GM11168 (cell line): ENCODE measurements around the gene CDH13.

Experiments used
- in situ Hi-C: fragments of 300-500 bp; cut with MboI; formaldehyde crosslinking; loops from one replicate; pipeline ENCODE4 v1.12.0; 2022; ENCODE audit warnings: low sequenced_read_pairs; ENCODE audit not compliant: unreplicated experiment

Gene CDH13

GRCh38 chr16:83711069-83711468 lies 1084.3 kb downstream of the CDH13 start:
- in situ Hi-C loops, result no loop called here

GRCh38 chr16:83713597-83713996 lies 1086.8 kb downstream of the CDH13 start:
- in situ Hi-C loops, result no loop called here

DNA sequence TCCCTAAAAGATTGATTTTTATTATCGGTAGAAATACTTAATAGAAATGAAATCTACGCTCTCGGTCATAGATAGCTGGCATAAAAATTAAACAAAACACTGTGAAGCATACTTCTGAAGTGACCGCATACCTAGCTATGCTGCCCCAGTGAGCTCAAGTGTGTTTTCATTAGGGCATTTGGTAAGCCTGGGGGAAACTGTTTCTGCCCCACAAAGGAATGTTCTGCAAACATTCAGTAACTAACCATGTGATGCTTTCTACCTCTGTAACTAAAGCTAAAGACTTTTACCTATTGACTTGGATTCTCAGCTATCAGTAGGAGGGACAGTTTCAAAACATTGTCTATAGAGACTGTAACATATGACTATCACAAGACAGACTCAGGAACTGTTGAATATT lies 1087.5 kb downstream of the CDH13 start:
- in situ Hi-C loops, result no loop called here

- in situ Hi-C loops, result no loop called here
Measured at GRCh38 chr16:83715217-83715920, 1088.6 kb downstream of the CDH13 start.

DNA sequence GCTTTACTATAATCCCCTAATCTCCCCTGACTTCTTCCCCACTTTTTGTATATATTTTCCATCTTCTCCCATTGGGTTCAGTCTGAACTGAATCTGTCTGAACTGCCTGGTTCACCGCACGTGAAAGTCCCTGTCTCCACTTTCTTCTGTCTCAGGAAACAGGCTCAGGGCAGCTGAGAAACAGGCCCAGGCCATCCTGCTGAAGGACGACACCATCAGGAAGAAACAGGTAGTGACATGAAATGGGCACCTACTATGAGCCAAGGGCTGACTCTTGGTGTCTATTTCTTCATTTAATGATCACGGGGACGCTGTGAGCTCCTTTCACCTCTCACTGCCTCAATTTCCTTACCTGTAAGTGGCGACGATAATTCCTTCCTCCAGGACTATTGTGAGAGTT lies 1090.5 kb downstream of the CDH13 start:
- in situ Hi-C loops, result no loop called here

DNA sequence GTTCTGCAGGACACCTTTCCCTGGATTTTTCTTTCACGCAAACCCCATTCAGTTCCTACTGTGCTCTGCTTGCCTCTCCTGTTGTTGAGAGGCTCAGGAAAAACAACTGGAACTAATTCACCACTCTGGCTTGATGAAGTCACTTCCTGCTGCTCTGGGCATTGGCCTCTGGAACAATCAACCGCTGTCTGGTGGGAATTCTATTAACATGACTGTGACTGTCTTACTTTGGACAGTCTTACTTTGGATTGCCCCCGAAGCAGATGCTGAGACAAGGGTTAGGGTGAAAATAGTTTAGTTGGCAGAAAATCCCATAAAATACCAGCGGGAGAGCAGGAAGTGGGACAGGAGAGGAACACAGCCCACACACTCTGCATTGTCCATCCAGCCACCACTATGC lies 1091.0 kb downstream of the CDH13 start:
- in situ Hi-C loops, result no loop called here

- in situ Hi-C loops, result no loop called here
Measured at GRCh38 chr16:83720213-83720612, 1093.4 kb downstream of the CDH13 start.

DNA sequence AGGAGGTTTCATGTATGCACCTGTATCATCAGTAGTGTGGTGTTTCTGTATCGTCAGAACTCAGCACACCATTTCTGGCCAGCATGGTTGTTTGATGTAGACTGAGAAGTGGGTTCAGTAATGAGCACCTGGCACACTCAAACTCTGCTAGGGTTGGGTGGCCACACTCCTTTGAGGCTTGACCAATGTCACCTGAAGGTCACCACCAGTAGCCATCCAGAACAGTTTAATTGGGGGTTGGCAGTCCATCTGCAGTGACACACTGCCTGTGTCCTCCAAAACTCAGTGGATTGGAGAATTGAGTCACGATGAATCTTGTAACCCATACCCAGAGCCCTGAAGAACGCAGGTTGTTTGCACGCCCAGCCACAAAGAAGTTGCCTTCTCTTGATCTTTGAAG lies 1094.2 kb downstream of the CDH13 start:
- in situ Hi-C loops, result no loop called here

DNA sequence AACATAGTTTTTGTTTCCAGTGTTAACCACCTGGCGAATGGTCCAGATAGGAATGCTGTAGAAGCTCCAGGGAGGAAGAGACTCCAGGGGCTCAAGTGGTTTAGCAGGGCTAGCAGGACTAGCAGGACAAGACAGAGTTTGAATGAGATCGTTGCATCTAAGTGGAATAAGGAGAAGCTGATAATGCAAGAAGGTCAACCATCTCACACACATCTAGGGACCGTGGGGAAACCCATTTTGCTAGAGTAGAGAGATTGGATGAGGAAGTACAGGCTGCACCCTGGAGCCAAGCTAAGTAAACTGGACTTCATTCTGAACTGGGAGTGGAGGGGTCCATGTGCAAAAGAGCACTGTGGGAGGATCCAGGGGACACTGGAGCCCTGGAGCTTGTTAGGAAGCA lies 1094.9 kb downstream of the CDH13 start:
- in situ Hi-C loops, result no loop called here

DNA sequence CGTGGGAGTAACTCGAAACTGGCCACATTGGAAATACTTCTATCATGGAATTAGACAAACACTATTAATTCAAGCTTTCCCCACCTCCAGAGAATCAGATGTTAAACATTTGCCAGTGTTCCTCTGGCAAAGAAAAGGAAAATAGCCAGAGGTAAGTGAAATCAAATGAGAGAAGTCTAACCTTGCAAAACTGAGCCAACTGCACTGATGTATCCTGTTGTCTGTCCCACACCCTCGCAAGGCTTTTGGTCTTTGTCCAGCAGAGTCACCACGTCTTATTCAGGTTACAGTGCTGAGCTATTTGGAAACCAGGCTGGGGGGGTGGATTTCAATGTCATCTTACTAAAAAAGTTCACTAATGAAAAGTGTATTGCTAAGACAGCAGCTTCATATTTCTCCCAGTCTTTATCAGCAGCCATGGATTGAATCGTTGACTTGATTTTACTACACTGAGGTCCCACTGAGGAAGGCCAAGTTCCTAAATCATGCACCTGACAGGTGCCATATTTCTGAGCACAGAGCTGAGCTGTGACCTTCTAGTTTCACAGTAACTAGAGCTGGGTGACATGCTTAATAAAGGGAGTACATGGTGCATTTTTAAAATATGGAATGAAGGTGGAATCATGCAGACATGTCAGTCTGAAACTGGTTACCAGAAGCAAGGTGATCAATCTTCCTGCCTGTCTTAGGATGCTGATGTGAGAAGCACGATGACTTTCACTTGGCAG lies 1095.9 kb downstream of the CDH13 start:
- in situ Hi-C loops, result no loop called here

DNA sequence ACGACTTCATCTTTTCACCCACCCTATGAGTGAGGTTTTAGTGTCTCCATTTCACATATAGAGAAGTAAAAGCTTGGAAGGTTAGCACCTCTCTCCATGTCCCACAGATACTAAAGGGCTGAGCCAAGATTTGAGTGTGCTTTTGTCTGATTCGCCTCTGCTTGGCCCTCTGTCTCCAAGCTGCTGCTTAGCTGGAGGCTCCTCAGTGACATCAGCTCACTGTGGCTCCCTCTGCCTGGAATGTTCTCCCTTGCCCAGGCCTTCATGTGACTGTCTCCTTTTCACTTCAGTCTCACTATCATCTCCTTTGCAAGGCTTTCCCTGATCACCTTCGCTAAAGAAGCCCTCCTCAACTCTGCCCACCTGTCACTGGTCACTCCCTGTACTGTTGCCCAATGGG lies 1096.5 kb downstream of the CDH13 start:
- in situ Hi-C loops, result no loop called here

DNA sequence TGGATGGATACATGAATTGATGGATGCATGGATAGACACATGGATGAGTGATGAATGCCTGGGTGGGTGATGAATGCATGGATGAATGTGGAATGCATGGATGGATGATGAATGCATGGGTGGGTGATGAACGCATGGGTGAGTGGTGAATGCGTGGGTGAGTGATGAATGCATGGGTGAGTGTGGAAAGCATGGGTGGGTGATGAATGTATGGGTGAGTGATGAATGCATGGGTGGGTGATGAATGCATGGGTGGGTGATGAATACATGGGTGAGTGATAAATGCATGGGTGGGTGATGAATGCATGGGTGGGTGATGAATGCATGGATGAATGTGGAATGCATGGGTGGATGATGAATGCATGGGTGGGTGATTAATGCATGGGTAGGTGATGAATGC lies 1097.1 kb downstream of the CDH13 start:
- in situ Hi-C loops, result no loop called here

- in situ Hi-C loops, result no loop called here
Measured at GRCh38 chr16:83724585-83724984, 1097.8 kb downstream of the CDH13 start.

DNA sequence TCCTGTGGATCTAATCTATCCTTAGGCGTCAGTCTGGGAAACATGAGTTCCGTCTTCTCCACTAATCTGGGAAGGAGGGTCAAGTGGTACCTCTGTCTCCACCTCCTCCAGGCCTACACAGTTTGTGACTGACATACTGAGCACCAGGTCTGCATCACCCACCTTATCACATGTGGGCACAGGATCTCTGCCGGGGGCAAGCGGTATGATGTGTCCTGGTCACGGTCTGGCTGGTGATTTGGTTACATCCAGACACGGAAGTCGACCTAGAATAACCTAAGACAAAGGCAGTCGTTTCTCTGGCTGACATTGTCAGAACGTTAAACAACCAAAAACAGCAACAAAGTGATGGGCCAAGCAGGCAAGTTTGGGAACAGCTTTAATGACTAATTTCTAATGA lies 1098.5 kb downstream of the CDH13 start:
- in situ Hi-C loops, result no loop called here

DNA sequence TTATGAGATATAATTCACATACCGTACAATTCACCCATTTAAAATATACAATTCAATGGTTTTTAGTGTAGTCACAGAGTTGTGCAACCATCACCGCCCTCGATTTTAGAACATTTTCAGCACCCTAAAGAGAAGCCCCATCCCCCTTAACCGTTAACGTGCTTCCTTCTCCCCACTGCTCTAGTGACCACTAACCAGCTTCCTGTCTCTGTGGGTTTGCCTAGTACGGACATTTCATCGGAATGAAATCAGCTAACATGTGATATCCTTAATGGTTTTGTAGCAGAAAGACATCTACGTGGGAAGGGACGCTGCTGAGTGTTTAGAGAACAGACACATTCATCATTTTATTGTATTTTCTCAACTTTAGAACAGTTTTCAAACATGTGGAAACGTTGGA lies 1100.2 kb downstream of the CDH13 start:
- in situ Hi-C loops, result no loop called here

DNA sequence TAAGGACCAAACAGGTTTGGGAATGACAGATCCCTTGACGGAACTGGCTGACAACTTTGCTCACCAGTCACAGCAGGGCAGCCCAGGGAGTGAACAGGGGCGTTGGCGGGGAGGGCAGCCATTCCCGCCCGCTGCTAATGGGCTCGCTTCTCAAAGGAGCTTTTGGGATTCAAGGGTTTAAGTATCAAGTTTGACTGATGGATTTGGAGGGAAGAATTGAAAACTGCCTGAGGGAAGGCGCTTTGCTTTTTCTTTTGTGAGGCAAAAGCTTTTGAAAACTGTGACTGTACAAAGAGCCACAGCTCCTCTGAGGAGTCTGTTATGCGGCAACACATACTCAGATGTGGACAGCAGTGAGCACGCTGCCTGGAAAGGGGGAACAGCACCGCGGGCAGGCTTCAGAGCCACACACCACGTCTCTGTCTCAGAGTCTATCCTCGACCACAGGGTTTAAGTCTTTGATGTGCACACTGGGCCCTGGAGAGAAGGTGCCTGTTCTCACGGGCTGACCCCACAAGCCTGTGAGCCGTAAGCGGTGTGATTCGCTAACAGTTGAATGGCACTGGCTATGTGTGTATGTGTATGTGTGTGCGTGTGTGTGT lies 1101.1 kb downstream of the CDH13 start:
- in situ Hi-C loops, result no loop called here

DNA sequence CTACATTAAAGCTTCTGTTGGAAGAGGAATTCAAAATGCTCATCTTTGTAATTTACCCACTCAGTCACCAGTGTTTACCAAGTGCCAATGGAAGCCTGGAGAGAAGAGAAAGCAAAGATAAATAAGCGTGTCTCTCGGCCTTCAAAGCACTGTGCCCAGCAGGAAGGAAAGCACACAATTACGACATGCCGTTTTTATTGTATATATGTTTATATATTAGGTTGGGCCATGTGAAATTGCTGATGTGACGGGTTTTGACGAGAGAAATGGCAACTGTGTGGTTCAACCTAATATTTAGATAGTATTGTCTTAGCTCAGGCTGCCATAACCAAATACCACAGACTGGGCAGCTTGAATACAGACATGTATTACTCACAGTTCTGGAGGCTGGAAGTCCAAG lies 1101.7 kb downstream of the CDH13 start:
- in situ Hi-C loops, result no loop called here

DNA sequence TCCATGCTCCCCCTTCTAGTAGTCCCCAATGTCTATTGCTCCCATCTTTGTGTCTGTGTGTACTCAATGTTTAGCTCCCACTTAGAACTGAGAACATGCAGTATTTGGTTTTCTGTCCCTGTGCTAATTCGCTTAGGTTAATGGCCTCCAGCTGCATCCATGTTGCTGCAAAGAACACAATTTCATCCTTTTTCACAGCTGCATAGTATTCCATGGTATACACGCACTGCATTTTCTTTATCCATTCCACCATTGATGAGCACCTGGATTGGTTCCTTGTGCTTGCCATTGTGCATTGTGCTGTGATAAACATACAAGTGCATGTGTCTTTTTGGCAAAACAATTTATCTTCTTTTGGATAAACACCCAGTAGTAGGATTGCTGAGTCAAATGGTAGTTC lies 1104.0 kb downstream of the CDH13 start:
- in situ Hi-C loops, result no loop called here

- in situ Hi-C loops, result no loop called here
Measured at GRCh38 chr16:83732536-83732935, 1105.8 kb downstream of the CDH13 start.

- in situ Hi-C loops, result no loop called here
Measured at GRCh38 chr16:83733301-83733700, 1106.5 kb downstream of the CDH13 start.

GRCh38 chr16:83734136-83734535 lies 1107.4 kb downstream of the CDH13 start:
- in situ Hi-C loops, result no loop called here
